ENCODE results near the gene COL5A1. TPM values are rescaled to one million over a fixed set of nuclear protein-coding genes. Genes with fewer than 3 reads are reported as not detected.
"Not testable (repeated sequence)": the region's sequence is repeated elsewhere in the genome, so short reads cannot be mapped to it uniquely, and the experiment has no call there.

The COL5A1 gene
- total RNA-seq, 4 donors from 2014 or later = 1.6 to 2.8 (median 2.3) TPM

- no peaks in the 10 kb centered on the region for H3K4me1 ChIP-seq
- no peak for ATAC-seq
- no peak overlapping the region for H3K27ac ChIP-seq
- H3K9me3 ChIP-seq = no peaks in the 10 kb centered on the region
- peaks cover 0 to 8% (median 0%) of the 10 kb centered on the region in 3 donors for H3K27me3 ChIP-seq
- no peak for TF ChIP-seq CTCF (IDR thresholded peaks at IDR 0.05 in 4 of 5, conservative IDR thresholded peaks at IDR 0.05 in 1 of 5)
- TF ChIP-seq POLR2A (IDR thresholded peaks at IDR 0.05) = no peak
- no peak overlapping the region for H3K4me3 ChIP-seq
- H3K36me3 ChIP-seq = no peaks in the 10 kb centered on the region
- no peak for DNase-seq
- in situ Hi-C loops (cut with MboI; ENCODE audit: low sequenced_read_pairs in 4 of 4) = no loop called here
- intact Hi-C loops (cut with DNase I; ENCODE audit: low total_unique reads) = no loop called here
These were observed 214.3 kb downstream of the COL5A1 start for GRCh38 chr9:134855900-134856377.

- in situ Hi-C loops (cut with MboI; ENCODE audit: low sequenced_read_pairs in 4 of 4); H3K4me3 ChIP-seq; H3K4me1 ChIP-seq; intact Hi-C loops (cut with DNase I; ENCODE audit: low total_unique reads); H3K27ac ChIP-seq; ATAC-seq; H3K9me3 ChIP-seq; H3K36me3 ChIP-seq; DNase-seq: not testable (repeated sequence)
- peaks cover 0 to 10% (median 0%) of the 10 kb centered on the region in 3 donors for H3K27me3 ChIP-seq
These were observed 215.8 kb downstream of the COL5A1 start for GRCh38 chr9:134857451-134857850.

GRCh38 chr9:134858051-134858841 is 216.6 kb downstream of the COL5A1 start:
- ATAC-seq = no peak
- no peaks in the 10 kb centered on the region for H3K9me3 ChIP-seq
- H3K27ac ChIP-seq = no peak overlapping the region
- in situ Hi-C loops (cut with MboI; ENCODE audit: low sequenced_read_pairs in 4 of 4) (no loop called here), intact Hi-C loops (cut with DNase I; ENCODE audit: low total_unique reads) (no loop called here)
- H3K27me3 ChIP-seq = peaks cover 0 to 10% (median 0%) of the 10 kb centered on the region in 3 donors
- TF ChIP-seq POLR2A (IDR thresholded peaks at IDR 0.05) = no peak
- TF ChIP-seq CTCF (IDR thresholded peaks at IDR 0.05 in 4 of 5, conservative IDR thresholded peaks at IDR 0.05 in 1 of 5) = no peak
- no peak overlapping the region for H3K4me3 ChIP-seq
- DNase-seq = no peak
- no peaks in the 10 kb centered on the region for H3K4me1 ChIP-seq
- no peaks in the 10 kb centered on the region for H3K36me3 ChIP-seq

GRCh38 chr9:134860510-134860909 is 218.9 kb downstream of the COL5A1 start:
- H3K9me3 ChIP-seq = no peaks in the 10 kb centered on the region
- intact Hi-C loops (cut with DNase I; ENCODE audit: low total_unique reads) = no loop called here
- H3K4me3 ChIP-seq = no peak overlapping the region
- H3K36me3 ChIP-seq = no peaks in the 10 kb centered on the region
- no peak for ATAC-seq
- peaks cover 0 to 4% of the 10 kb centered on the region in 2 donors for H3K4me1 ChIP-seq
- TF ChIP-seq POLR2A (IDR thresholded peaks at IDR 0.05) = no peak
- no peak for TF ChIP-seq CTCF (IDR thresholded peaks at IDR 0.05 in 4 of 5, conservative IDR thresholded peaks at IDR 0.05 in 1 of 5)
- peaks cover 0 to 13% (median 9%) of the 10 kb centered on the region in 3 donors for H3K27me3 ChIP-seq
- in situ Hi-C loops (cut with MboI; ENCODE audit: low sequenced_read_pairs in 4 of 4) = no loop called here
- DNase-seq = no peak
- no peak overlapping the region for H3K27ac ChIP-seq

- H3K27me3 ChIP-seq = peaks cover 0 to 10% (median 9%) of the 10 kb centered on the region in 3 donors
- H3K36me3 ChIP-seq = no peaks in the 10 kb centered on the region
- TF ChIP-seq POLR2A (IDR thresholded peaks at IDR 0.05) (no peak), CTCF (IDR thresholded peaks at IDR 0.05 in 4 of 5, conservative IDR thresholded peaks at IDR 0.05 in 1 of 5) (no peak)
- H3K27ac ChIP-seq = no peak overlapping the region
- DNase-seq (no peak), ATAC-seq (no peak)
- H3K4me3 ChIP-seq = no peak overlapping the region
- peaks cover 0 to 4% of the 10 kb centered on the region in 2 donors for H3K4me1 ChIP-seq
- intact Hi-C loops (cut with DNase I; ENCODE audit: low total_unique reads) = no loop called here
- in situ Hi-C loops (cut with MboI; ENCODE audit: low sequenced_read_pairs in 4 of 4) = no loop called here
- H3K9me3 ChIP-seq = no peaks in the 10 kb centered on the region
These were observed 220.2 kb downstream of the COL5A1 start for GRCh38 chr9:134861595-134862334.
